Left lung (tissue), 10 donors: ENCODE data around the gene STOX2. TPM values are rescaled to one million over a fixed set of nuclear protein-coding genes. Genes with fewer than 3 reads are reported as not detected.

Experiments used
- ATAC-seq: fragments of 200-7000 bp; cut with Tn5 transposase; one replicate; pipeline ENCODE4 v1.9.1; 2020; ENCODE audit warnings: moderate library complexity
- DNase-seq, 4 donors: peaks; one replicate each; pipeline ENCODE4 v3.0.0-alpha.2; 2013 to 2020
- H3K27ac ChIP-seq, 2 donors: fragments of 200-600 bp; sonication (generic) in 1 of 2; one replicate each; pipeline versions ENCODE4 v1.5.0 to v1.8.0; 2020 to 2021
- H3K27me3 ChIP-seq, 2 donors: fragments of 200-600 bp; sonication (generic) in 1 of 2; one replicate each; pipeline versions ENCODE4 v1.5.0 to v1.8.0; 2020 to 2021
- H3K36me3 ChIP-seq, 2 donors: fragments of 200-600 bp; sonication (generic) in 1 of 2; one replicate each; pipeline versions ENCODE4 v1.5.0 to v1.8.0; 2020 to 2021
- H3K4me1 ChIP-seq, 2 donors: fragments of 200-600 bp; one replicate each; pipeline ENCODE4 v1.8.0; 2021
- H3K4me3 ChIP-seq, 2 donors: fragments of 200-600 bp; sonication (generic) in 1 of 2; one replicate each; pipeline versions ENCODE4 v1.5.0 to v1.8.0; 2020 to 2021; ENCODE audit warnings: mild to moderate bottlenecking in 1 of 2
- H3K9me3 ChIP-seq, 2 donors: fragments of 200-600 bp; sonication (generic) in 1 of 2; one replicate each; pipeline versions ENCODE4 v1.5.0 to v1.8.0; 2020 to 2021
- intact Hi-C, 2 donors: fragments of 100-400 bp; cut with DNase I; formaldehyde crosslinking; loops; one replicate each; pipeline versions ENCODE4 v1.11.2 to v1.14.2; 2022
- polyA plus RNA-seq, 6 donors: library from polyadenylated mRNA; unstranded; fragments of 120-200 nt; gene quantifications; one replicate each; pipeline ENCODE4 v1.2.1, GENCODE V29; 2013; ENCODE audit not compliant: insufficient read length in 6 of 6
- total RNA-seq, 2 donors: library from RNA; stranded (reverse); fragmentation: NEBNext Ultra II Directional; extraction: Animal tissue kit (Norgen Biotek cat#: 25700); gene quantifications; one replicate each; pipeline ENCODE4 v1.2.1, GENCODE V29; 2021
- TF ChIP-seq, protein P1 (sequence below), 2 donors: fragments of 200-600 bp; sonication (generic) in 1 of 2; IDR thresholded peaks; one replicate each; pipeline versions ENCODE4 v1.5.0 to v1.8.0; 2021; ENCODE audit warnings: antibody characterized with exemption in 2 of 2
- donor health status: DM: no; HTN: yes; CAD: no.
- donor health status: DM: no; HTN: no; CAD: no.

The STOX2 gene
- total and polyA plus RNA-seq, 8 donors, result 12.4 to 19.5 (median 16.4) TPM

- Histone ChIP-seq H3K36me3 (no peaks in the 10 kb centered on the region), H3K4me3 (no peak overlapping the region), H3K27ac (no peak overlapping the region), H3K4me1 (no peaks in the 10 kb centered on the region), H3K9me3 (peaks cover 0 to 4% of the 10 kb centered on the region in 2 donors), H3K27me3 (no peaks in the 10 kb centered on the region)
- DNase-seq (no peak), ATAC-seq (no peak)
- TF ChIP-seq, protein P1, sequence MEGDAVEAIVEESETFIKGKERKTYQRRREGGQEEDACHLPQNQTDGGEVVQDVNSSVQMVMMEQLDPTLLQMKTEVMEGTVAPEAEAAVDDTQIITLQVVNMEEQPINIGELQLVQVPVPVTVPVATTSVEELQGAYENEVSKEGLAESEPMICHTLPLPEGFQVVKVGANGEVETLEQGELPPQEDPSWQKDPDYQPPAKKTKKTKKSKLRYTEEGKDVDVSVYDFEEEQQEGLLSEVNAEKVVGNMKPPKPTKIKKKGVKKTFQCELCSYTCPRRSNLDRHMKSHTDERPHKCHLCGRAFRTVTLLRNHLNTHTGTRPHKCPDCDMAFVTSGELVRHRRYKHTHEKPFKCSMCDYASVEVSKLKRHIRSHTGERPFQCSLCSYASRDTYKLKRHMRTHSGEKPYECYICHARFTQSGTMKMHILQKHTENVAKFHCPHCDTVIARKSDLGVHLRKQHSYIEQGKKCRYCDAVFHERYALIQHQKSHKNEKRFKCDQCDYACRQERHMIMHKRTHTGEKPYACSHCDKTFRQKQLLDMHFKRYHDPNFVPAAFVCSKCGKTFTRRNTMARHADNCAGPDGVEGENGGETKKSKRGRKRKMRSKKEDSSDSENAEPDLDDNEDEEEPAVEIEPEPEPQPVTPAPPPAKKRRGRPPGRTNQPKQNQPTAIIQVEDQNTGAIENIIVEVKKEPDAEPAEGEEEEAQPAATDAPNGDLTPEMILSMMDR (IDR thresholded peaks at IDR 0.05), result no peak
- intact Hi-C loops, result no loop called here
These were observed 148.3 kb downstream of the STOX2 start for GRCh38 chr4:184053434-184053833.

DNA sequence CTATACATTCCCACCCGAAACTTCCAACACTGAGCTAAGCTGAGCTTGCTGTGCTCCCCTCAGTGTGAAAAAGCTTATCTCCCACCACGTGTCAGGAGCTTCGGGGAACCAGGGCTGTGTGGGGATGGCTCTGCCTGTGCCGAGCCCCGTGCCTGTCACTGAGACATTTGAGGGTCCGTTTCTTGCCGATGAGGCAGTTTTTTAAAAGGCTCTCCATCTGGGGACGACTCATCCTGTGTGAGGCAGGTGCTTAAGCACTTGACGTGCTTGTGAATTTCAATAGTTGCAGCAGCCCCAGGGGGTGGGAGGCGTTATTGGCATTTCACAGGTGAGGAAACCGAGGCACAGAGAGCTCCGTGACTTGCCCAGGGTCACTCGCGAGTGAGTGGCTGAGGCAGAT lies 151.8 kb downstream of the STOX2 start:
- Histone ChIP-seq H3K4me3 (no peak overlapping the region), H3K4me1 (no peaks in the 10 kb centered on the region), H3K9me3 (no peaks in the 10 kb centered on the region), H3K27ac (no peak overlapping the region), H3K36me3 (no peaks in the 10 kb centered on the region), H3K27me3 (no peaks in the 10 kb centered on the region)
- DNase-seq (no peak), ATAC-seq (no peak)
- intact Hi-C loops, result no loop called here
- TF ChIP-seq, protein P1 (IDR thresholded peaks at IDR 0.05), result no peak

GRCh38 chr4:184058026-184058425 lies 152.9 kb downstream of the STOX2 start:
- TF ChIP-seq, protein P1 (IDR thresholded peaks at IDR 0.05), result no peak
- no peak overlapping the region for H3K4me3 ChIP-seq
- DNase-seq (no peak), ATAC-seq (no peak)
- H3K9me3 ChIP-seq, result no peaks in the 10 kb centered on the region
- H3K27me3 ChIP-seq, result no peaks in the 10 kb centered on the region
- intact Hi-C loops, result no loop called here
- no peaks in the 10 kb centered on the region for H3K4me1 ChIP-seq
- H3K36me3 ChIP-seq, result no peaks in the 10 kb centered on the region
- H3K27ac ChIP-seq, result no peak overlapping the region

DNA sequence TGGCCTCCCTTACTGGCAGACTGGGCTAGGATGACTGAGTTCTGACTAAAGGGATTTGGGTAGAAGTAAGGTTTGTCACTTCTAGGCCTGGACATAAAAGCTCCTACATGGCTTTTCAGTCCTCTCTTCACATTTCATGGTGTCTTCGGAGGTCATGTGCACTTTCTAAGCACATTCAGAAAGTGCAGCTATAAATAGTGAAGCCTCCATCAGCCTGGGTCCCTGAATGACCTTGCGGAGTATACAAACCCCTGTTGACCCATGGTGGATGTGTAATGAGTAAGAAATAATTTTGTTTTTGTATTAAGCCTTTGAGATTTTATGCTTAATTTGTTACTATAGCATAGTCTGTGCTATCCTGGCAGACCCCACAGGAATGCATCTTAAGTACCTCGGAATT lies 154.0 kb downstream of the STOX2 start:
- DNase-seq (no peak), ATAC-seq (no peak)
- TF ChIP-seq, protein P1 (IDR thresholded peaks at IDR 0.05), result no peak
- Histone ChIP-seq H3K4me3 (no peak overlapping the region), H3K9me3 (no peaks in the 10 kb centered on the region), H3K27me3 (no peaks in the 10 kb centered on the region), H3K36me3 (no peaks in the 10 kb centered on the region), H3K27ac (no peak overlapping the region), H3K4me1 (no peaks in the 10 kb centered on the region)
- intact Hi-C loops, result no loop called here

GRCh38 chr4:184061582-184061981 lies 156.5 kb downstream of the STOX2 start:
- Histone ChIP-seq H3K4me3 (no peak overlapping the region), H3K27ac (no peak overlapping the region), H3K36me3 (no peaks in the 10 kb centered on the region), H3K27me3 (no peaks in the 10 kb centered on the region), H3K4me1 (no peaks in the 10 kb centered on the region), H3K9me3 (no peaks in the 10 kb centered on the region)
- DNase-seq, result no peak
- ATAC-seq, result no peak
- intact Hi-C loops, result no loop called here
- TF ChIP-seq, protein P1 (IDR thresholded peaks at IDR 0.05), result no peak
